ENCODE results near the gene SIM1.

GRCh38 chr6:100454551-100455229 lies 10.0 kb downstream of the SIM1 start:
- no peak for TF ChIP-seq CTCF (IDR thresholded peaks at IDR 0.05; ENCODE audit: insufficient read depth, low read depth, low read length)
- TF ChIP-seq EZH2 (IDR thresholded peaks at IDR 0.05; ENCODE audit: insufficient read depth, low read length), result no peak

All from astrocyte (in vitro differentiated cells and primary cell).